NCI-H2029 (cell line): ENCODE data around the gene TCF20.

Source experiments
- DNase-seq: peaks from one replicate; lab custom pipeline; 2025; lab: John Stamatoyannopoulos, UW

Gene TCF20

DNA sequence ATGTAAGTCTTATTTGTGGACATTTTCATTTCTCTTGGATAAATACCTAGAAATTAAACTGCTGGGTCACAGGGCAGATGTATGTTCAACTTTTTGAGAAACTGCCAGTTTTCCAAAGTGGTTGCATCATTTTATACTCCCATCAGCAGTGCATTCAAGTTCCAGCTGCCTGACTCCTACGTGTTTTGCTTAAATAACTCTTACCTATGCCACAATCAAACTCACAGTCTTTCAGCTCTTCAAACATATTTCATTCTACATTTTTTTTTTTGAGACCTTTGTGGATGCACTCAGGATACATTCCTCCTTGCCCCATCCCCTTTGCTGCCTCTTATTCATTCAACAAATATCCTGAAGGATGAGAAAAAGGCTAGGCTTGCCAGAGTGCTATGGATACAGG, 9.2 kb downstream of the TCF20 start:
- DNase-seq, result no peak

DNA sequence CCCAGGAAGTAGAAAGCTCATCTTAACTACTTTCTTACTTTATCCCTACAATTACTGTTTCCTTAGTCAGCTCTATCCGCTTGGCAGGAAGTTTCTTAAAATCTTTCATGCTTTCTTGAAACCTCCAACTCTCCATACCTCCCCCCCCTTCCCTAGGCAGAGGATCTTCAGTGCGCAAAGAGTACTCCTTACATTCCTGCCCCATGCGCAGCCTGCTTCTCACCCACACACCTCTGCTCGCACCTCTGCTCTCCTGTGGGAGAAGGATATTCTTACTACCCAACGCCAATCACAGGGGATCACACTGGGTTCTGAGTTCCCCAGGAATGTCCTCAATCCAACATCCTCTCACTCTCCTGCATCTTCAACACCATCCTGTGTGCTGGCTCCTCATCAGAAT, 12.3 kb downstream of the TCF20 start:
- DNase-seq, result no peak

DNA sequence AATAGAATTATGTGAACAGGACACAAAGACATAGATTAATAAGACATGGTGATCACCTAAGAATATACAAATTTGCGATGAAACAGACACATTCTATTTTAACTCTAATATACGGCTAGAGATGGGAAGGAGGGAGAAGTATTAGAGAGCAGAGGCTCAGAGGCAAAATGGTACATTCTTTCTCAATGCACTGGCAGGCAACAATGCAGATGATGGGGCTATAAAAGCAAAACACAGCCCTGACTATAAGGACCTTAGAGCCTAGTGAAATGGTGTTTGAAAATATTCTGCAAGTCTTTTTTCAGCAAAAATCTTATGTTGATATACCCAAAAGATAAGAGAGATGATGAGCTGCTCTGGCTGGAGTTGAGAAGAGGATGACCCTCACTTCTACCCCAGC, 13.1 kb downstream of the TCF20 start:
- no peak for DNase-seq

DNA sequence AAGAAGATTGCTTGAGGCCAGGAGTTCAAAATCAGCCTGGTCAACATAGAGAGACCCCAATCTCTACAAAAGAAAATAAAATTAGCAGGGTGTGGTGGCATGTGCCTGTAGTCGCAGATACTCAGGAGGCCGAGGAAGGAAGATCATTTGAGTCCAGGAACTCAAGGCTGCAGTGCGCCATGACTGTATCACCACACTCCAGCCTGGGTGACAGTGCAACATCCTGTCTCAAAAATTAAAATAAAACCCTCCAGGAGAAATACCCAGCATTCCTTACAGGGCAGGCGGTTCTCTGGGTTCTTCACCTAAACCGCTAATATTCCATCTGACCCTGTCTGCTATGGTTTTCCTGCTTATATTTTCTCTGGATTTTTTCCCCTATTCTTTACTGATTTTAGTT, 13.5 kb downstream of the TCF20 start:
- DNase-seq, result no peak

DNA sequence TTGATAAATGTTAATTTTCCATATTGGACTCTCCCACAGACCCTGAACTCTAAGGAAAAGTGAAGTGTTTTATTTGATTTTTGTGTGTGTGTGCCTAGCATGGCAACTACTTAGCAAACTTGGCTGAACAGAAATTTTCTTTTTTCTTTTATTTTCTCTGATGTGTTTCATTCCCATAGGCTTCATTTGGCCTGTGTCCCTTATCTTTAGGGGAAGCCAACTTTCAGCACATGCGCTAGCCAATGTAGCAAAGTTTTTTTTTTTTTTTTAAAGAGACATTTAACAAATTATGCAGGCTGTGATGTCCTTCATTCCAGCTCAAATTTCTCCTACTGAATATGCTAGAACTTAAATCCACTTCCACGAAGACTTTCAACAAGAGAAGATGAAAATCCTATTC, 14.2 kb downstream of the TCF20 start:
- no peak for DNase-seq

DNA sequence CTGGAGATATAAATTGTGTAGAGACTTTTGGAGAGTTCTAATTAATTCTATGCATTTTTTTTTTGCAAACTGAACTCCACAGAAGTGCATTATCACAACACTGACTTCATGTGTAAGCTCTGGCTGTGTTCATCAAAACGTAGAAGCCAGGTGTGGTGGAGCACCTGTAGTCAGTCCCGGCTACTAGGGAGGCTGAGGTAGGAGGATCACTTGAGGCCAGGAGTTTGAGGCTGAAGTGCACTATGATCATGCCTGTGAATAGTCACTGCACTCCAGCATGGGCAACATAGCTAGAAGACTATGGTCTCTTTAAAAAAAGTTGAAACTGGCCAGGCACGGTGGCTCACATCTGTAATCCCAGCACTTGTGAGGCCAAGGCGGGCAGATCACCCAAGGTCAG, 20.6 kb downstream of the TCF20 start:
- DNase-seq, result no peak

DNA sequence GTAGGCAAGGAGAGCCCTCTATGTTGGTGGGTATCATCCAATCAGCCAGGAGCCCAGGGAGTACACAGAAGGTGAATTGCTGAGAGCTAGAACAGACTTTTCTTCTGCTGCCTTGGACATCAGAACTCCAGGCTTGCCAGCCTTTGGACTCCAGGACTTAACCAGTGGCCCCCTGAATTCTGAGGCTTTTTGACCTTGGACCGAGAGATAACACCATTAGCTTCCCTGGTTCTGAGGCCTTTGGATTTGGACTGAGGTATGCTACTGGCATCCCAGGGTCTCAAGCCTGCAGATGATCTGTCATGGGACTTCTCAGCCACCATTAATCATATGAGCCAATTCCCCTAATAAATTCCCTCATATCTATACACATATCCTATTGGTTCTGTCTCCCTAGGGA, 21.5 kb downstream of the TCF20 start:
- no peak for DNase-seq

DNA sequence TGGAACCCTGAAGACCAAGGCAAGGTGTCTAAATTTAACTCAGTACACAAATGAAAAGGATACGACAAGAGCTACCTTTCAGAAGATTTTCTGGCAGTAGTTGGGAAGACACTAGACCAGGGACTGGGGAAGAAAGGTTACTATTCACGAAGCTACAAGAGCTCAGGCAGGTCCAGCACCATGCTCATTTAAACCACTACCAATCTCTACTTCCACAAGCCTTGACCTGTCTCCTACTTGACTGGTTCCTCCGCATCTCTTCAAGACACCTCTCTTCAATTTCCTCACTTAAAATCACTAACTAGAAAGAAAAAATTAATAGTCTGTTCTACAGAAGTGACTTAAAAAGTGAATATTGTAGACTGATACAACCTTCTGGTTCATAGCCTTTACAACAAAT, 22.9 kb downstream of the TCF20 start:
- no peak for DNase-seq

DNA sequence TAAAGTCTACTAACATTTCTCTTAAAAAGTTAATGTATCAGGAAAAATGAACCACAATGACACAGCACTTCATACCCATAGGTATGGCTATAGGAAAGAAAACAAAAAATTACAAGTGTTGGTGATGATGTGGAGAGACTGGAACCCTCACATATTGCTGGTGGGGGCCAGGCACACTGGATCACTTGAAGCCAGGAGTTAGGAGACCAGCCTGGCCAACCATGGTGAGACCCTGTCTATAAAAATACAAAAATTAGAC, 26.7 kb downstream of the TCF20 start:
- no peak for DNase-seq

DNA sequence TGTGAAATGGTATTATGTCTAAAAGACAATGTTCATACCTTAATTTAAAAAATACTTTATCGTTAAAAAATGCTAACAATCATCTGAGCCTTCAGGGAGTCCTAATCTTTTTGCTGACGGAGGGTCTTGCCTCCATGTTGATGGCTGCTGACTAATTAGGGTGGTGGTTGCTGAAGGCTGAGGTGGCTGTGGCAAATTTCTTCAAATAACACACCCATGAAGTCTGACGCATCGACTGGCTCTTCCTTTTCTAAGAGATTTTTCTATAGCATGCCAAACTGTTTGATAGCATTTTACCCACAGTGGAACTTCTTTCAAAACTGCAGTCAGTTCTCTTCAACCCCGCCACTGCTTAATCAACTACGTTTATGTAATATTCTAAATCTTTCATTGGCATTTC, 33.6 kb downstream of the TCF20 start:
- DNase-seq, result no peak

DNA sequence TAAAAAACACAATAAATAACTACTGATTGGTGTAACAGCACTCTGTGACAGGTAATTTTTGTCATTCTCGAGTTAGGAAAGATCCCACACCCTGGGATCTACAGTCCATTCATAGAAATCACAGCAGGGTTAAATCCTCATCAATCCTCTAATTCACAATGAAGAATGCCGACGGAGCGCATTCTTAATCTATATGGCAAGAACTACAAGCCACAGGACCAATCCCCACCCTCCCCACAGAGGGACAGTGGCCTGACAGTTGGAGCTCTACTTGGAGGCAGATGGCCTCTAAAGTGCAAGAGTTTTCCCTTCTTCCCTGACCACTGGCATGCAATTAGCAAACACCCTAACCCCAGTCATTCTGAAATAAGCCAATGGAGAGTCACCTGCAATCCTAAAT, 34.2 kb downstream of the TCF20 start:
- no peak for DNase-seq

DNA sequence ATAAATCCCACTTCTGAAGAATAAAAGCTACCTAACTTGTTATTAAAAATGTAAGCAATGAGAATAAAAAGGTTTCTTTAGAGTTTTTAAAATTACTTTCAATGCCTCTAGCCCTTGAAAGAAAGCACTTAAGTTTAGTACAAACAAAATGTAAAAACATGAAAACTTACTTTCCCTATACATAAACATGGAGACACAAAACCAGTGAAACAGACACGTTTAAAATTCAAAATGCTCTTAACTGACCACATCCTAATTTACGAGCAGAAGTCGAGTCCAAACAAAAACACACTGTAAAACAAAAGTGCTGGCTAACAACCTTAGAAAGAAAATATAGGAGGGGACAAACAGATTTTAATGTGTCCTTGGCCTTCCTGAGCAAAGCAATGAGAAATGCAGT, 36.6 kb downstream of the TCF20 start:
- DNase-seq, result no peak

DNA sequence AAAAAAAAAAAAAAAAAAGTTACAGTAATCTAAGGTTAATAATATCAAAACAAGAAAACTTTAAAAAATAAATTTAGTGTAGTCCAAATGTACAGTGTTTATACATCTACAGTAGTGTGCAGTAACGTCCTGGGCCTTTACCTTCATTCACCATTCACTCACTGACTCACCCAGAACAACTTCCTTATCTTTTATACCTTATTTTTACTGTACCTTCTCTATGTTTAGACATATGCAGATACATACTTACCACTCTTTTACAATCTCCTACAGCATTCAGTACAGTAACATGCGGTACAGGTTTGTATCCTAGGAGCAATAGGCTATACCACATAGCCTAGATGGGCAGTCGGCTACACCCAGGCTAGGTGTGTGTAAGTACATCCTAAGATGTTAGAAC, 38.5 kb downstream of the TCF20 start:
- DNase-seq, result no peak

DNA sequence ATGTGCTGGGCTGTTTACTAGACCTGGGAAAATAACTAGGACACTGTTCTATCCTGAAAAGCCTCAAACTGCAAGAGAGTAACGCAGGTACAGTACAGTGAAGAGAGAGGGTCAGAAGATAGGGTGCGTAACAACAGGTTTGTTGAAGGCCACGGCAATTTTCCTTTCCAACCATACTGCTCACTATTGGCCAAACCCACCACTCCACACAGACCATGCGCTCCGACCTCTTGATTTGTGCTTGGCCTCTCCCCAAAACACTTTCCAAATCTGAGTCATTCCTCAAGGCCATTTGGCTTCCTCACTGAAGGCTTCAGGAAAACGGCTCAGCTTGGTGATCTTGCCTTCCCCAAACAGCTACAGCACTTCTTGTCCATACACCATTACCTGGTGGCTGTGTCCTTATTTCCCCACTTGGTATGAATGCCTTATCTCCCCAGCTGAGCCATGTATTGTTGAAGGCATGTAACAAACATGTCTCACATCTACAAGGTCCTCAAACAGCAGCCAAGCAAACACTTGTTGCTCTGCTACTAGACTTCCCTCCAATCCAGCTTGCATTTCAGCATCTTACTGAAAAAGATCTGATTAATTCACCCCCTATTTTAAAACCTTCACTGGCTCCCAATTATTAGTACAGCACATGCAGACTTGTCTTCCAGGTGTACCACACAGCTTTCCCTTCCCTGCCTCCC, 40.9 kb downstream of the TCF20 start:
- DNase-seq, result peak; percentile 1

DNA sequence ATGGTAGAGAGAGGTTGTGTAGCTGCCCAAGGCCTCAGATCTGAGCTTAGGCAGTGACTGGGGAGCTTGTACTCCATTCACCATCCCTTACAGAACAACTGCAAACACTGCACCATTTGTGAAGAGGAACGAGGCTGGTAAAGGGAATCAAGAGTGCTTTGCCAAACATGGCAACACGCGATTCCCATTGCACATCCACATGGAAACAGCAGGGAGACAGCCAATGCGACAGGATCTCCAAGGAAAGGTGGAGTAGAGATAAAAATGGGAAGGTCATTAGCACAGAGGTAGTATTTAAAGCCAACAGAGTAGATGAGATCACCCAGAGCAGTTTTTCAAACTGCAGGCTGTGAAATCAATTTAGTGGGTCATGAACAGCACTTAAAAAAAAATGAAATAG, 42.0 kb downstream of the TCF20 start:
- DNase-seq, result peak; percentile 59

DNA sequence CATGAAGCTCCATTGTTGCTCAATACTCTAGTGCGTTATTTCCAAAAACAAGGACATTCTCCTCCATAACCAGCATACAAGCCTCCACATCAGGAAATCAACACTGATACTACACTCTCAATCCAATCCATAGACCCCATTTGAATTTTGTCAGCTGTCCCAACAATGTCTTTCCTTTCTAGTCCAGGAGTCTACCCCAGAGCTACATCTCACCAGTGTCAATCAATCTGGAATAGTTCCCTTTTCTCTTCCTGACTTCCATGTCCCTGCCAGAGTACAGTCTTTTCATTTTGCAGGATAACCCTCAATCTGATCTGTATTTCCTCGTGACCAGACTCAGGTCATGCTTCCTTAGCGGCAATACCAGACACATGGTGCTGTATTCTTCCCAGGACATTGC, 43.0 kb downstream of the TCF20 start:
- no peak for DNase-seq

DNA sequence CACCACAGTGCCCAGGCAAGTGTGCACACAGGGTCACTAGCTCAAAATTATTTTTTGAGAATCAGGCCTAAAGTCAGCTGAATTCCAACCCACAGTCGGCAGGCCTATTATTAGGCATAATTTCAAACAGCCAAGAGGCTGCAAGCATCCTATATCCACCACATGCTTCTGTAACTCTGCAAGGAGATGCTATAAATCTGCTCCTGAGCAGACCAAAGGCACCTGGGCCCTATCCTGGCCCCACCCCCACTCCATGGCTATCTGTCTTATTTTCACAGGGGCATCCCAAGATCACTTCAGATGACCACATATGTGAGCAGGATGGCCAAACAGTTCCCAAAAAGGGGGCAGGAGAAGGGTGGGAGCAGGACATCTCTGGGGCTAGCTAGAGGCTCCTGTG, 44.6 kb downstream of the TCF20 start:
- DNase-seq, result no peak

DNA sequence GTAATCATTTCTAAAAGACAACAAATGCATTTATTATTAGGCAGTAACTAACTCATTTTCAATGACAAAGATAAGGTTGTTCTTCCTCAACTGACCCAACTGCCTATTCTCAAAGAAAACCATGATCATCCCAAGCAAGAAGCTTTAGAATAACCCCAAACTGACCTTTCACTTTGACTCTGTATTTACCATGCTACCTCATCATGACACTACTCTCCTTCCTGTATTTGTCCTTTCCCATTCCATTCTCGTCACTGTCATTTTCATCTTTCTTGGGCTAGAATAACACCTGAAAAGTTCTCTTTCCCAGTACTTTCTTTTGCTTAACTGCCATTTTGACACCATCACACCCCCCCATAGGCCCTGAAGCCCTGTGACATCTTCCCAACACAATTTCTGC, 48.3 kb downstream of the TCF20 start:
- DNase-seq, result no peak
